ENCODE results near the gene TMEM252.

The TMEM252 gene, protein sequence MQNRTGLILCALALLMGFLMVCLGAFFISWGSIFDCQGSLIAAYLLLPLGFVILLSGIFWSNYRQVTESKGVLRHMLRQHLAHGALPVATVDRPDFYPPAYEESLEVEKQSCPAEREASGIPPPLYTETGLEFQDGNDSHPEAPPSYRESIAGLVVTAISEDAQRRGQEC

DNA sequence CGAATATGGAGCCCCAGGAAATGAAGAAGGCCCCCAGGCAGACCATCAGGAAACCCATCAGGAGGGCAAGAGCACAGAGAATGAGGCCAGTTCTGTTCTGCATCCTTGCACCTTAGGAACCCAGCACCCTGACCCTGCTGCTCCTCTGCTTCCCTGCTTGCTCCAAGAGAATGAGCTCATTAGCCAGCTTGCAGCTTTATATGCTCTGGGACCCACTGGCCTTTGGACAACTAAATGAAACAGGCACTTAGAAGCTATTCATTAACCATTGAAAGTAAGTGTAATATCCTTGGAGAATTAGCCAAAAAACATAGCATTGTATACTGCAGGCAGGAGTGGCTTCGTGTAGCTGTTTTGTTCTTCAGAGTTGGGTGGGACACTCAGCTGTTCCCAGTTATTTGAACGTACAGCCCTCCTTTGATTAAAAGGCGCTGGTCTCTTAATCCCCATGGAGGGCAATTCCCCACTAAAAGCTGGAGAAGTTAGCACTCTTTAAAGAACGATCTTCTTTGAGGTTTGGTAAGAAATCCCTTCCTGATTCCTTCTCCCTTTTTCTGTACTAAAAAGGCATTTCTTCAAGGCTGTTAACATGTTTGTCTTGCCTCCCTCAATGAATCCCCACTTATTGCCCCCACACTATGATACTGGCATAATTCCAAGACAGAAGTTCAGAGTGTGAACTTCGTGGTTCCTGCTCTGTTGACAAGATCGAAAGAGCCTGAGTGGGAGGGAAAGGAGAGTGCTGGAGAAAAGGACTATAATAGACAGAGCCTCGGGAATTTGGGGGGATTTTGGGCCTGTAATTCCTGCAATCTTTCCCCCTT, at the start of gene TMEM252:
TSS of gene TMEM252 (minus strand) at position 172 of the 824 bp plus-strand sequence. CDS start at position 103, 69 bp downstream.
- peak; percentile 6 for DNase-seq

DNA sequence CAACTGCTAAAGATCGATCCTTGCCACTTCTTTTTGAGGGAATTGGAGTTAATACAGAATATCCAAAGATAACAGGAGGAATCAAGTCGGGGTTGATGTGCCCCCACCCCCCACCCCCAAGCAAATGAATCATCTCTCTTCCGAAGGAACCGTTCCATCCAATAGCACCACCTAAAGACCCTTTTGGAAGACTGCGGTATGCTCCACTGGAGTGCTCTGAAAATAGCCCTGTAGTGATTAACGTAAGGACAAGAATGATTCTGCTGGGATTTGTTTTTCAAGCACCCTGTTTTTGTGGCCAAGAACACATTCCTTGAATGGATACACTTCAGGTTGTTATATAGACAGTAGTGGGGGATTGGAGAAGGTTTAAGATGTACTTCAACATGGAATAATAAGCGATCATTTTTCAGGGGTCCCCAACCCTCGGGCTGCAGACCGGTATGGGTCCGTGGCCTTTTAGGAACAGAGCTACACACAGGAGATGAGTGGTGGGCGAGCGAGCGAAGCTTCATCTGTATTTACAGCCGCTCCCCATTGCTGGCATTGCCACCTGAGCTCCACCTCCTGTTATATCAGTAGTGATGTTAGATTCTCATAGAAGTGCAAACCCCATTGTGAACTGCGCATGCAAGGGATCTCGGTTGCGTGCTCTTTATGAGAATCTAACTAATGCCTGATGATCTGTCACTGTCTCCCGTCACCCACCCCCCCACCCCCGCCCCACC, 44.5 kb upstream of the TMEM252 start:
- peak; percentile 27 for DNase-seq

DNA sequence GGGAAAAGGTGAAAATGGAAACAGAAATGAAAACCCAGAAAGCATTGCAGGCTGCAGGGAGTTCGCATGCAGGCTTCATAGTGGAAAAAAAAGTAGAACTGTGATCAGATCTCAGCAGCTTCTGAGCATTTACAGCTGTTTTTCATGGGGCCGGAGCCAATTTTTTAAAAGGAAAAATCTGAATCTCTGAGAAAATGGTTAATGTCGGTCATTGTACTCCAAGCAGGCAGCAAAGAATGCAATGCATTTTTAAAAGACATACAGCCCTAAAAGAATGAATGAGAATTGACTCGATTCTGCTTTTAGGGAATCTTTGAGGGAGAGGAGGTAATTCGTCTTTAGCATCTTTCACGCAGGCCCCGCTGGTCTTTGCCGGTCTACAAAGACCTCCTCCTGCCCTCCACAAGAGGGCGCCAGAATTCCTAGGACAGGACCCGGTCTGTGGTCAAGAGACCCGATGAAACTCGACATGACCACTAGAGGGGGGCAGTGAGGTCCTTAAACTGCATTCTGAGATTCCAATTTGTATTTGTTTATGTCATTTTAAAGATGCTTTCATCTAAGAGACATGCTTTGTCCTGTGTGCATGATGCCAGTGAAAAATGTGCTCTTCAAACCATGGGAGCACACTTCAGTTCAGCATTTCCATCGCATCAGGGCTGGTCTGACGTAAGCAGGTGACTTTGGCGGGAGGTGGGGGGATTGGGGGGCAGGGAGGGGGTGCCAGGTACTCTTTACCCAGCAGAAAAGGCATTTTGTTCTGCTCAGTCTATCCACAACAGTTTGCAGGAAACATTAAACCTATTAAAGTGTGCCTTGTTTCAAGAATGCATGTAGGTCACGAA, 43.7 kb upstream of the TMEM252 start:
- peak; percentile 97 for DNase-seq

DNA sequence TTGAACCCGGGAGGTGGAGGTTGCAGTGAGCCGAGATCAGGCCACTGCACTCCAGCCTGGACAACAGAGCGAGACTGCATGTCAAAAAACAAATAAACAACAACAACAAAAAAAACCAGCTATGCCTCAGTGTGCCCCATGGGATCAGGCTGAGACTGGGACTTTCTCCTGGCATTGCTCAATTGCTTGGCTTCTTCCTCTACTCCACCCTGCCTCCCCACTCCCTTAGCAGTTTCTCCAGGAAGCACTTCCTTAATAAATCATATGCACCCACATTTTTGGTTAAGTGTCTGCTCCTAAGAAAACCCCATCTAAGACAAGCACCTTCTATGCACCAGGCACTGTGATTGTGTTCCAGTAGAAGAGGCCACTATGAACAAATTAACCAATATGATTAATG, 41.0 kb upstream of the TMEM252 start:
- DNase-seq, result no peak

DNA sequence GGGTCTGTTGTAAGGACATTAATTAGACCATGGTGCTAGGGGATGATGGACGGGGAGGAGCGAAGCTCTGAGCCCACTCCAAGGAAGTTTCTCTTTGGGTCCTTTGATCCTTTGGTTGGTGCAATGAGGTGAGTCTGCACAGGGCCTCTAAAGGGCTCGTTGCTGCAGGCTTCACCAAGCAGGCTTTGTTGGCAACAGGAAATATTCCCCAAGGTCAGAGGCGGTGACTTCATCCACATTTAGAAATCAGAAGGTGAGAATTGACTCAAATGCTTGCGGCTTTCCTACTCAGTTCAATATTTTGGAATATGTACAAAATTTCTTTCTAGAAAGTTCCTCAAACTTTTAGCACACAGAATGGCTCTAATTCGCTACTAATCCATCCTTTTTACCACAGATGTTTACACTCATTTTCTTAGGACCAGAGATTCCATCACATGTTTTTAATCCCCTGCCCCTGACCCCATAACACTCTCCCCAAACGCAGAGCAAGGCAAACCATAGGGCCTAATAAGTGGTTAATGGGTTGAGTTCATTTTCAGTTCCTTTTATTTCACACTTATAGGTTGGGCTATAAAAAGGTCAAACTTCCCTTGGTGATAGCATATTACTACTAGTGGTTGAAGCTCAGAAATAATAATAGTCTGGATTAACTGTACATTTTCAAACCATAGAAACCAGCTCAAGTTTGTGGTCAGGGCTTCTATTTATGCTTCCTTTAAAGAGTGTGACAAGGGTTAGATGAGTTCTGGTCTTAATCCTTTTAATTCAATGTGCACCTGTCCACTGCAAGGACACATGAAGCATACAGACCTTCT, 37.3 kb upstream of the TMEM252 start:
- DNase-seq, result no peak

DNA sequence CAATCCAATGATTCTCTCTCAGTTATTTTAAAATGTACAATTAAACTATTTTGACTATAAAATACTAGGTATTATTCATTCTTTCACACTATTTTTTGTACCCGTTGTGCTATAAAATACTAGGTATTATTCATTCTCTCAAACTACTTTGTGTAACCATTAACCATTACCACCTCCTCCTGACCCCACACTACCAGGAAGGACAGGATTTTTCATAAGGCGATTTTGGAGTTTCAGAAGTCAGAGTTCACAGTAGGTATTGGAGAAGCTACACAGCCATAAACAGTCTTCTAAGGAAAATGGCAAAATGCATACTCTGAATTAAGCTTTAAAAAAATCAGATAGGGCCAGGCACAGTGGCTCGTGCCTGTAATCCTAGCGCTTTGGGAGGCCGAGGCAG, 35.1 kb upstream of the TMEM252 start:
- DNase-seq, result no peak

DNA sequence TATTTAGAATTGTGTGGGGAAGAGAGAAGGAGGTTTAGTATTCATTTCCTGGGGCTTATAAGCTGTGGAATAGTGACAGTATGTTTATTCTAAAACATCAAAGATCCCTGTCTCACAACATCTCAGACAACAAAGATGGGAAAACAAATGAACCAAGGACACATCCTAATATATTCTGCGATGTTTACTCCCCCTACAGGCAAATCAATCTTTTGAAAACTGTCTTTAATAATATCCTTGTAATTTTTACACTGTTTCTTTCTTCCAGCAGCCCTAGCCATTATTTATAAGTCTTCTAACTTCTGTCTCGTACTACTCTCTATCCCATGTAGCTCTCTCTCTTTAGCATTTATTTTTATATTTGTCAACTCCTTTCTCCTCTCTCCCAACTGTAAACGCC, 33.5 kb upstream of the TMEM252 start:
- DNase-seq, result peak; percentile 27

DNA sequence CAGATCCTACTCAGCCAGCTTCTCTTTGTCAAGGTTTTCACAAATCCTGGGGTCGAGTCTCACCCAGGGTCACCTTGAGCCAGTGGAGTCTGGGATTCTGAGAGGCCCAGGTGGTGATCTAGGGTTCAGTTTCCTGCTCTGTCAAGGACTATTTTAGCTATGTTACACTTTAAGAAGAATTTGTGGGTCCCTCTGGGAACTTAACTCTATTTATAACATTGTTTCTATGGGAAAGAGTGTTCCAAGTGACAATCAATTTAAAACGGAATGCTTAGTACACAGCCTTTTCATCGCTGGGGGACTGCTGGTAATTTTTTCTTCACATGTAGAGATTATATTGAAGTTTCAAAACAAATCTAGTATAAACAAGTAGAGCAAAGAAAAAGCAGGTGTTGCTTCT, 26.9 kb upstream of the TMEM252 start:
- DNase-seq, result no peak

DNA sequence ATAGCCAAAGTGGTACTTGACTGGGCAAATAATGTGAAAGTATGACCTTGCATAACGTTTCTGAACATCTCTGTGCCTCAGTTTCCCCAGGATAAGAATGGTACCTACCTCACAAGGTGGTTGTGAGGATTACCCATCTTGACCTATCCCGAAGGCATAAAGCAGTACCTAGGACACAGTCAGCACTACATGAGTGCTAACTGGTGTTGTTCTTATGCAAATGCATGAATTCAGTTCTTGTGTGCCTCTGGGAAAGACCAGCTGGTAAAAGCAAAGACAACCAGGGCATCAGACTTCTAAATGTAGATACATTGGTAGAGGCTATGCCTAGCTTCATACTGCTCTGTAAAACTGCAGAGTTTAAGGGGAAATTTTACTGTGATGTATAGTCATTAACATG, 21.8 kb upstream of the TMEM252 start:
- no peak for DNase-seq

DNA sequence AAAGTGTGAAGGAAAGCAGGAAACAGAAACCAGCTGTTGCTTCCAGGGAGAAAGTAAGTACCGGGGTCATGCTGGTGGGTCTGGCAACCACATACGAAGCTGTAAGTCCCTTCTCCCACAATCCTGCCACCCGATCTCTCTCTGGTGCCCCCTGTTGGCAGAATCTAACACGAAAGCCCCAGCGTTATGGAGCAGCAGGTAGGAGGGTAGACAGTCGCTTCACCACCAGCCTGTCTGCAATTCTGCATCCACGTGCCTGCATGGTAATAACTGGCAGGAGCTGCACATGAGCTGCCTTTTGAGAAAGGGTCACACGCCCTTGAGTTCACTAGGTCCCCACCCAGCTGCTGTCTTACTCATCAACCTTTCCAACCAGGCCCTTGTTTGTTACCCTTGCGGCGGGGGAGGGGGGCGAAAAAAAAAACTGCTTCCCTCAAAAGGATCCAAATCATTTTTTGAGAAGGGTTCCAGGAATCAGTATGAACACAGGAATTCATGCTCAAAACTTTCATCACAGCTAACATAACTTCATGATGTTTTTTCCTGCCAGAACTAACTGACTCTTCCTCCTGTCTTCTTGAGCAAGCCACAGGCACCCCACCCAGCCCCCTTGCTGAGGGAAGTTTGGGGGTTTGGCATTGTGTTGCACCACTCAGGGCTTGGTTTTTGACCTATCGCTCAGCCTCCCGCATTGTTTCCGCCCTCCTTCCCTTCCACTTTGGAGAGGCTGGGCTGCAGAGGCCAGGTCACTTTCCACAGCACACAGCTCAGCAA, 19.6 kb upstream of the TMEM252 start:
- DNase-seq, result peak; percentile 86

DNA sequence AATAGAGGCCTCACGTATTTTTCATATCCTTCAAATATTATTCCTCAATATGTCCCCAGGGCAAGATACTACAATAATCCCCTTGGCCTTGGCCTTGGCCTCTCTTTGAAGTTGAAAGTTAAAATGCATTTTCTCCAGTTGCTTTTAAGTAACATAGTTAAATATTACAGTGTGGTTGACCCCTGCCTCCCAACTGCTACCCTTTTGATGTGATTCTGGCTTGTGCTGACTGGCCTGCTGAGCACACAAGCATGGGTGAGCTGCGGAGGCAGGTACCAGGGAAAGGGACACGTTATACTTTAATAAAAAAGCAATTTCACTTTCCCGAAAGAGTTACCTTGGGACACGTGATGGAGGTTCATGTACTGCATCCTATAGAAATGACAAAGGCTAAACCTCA, 17.9 kb upstream of the TMEM252 start:
- no peak for DNase-seq

DNA sequence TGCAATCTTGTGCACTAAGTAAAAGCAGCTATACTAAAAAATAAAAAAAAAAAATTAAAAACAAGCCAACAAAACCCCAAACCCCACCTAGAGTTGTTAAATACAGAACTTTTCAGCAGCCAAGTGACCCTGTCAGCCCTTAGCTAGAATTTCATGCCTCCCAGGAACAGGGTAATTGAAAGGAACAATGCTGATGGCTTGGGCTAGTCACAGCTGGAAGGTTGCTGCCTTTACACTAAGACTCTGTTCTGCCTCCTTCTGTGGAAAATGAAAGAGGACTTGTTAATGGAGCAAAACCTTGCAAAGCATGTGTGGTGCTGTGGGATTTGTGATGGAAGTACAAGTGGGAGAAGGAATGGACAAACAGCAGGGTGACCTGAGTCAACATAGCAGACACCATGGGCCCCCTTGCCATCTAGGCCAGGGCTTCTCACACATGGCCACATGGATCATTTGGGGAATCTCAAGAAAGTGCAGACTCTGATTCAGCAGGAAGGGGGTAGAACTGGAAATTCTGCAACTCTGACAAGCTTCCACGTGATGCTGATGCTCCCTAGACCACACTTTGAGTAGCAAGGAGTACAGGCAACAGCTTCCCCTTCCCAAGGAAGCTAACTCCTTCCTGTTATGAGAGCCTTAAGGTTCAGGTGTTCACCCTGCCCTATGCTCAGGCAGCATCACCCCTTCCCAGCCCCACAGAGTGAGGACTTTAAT, 14.9 kb upstream of the TMEM252 start:
- DNase-seq, result no peak

DNA sequence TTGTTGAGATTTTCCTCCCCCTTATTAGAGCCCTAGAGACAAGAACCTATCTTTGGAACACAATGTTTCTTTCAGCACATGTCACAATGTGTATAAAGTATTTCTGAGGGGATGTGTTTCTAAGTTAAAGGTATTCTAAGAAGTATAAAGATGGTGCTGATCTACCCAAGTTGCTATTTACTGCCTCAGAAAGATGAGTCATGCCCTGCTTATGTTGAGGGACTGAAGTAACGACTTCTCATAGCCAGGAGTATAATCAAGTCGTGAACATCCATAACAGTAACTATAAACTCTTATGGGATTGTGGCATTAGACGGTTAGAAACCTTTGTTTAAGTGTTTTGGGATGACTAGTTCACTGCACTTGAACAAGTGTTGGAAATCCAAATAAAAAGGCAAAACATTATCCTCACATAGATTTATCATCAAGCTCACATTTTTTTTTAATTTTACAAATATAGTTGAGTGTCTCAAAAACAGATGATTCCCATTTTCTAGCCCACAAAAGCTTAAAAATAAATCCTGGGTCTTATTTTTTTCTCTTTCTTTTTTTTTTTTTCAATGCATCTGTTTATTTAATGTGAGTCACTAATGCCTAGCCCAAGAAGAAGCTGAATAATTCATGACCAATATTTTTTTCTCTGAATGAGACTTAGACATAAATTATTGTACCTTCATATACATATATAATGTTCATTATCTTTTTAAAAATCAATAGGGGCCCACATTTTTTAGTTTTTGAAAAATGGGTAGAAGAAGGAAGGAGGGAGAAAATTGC, 12.2 kb upstream of the TMEM252 start:
- DNase-seq, result no peak

DNA sequence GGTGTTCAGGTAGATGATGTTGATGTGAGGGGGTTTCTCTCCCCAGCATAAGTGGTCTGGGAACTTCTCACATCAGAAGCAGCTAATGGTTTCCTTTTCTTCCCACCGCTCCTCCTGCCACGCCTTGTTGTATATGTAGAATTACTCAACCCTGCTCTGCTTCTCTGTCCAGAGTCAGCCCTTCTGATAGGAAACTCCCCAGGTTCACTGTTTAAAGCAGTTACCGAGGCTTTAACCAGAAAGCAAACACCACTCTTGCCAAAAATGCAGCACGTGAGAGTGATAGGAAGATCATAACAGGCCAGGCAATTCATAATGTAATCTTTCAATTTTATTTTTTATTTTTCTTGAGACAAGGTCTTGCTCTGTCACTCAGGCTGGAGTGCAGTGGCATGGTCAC, 10.5 kb upstream of the TMEM252 start:
- no peak for DNase-seq

DNA sequence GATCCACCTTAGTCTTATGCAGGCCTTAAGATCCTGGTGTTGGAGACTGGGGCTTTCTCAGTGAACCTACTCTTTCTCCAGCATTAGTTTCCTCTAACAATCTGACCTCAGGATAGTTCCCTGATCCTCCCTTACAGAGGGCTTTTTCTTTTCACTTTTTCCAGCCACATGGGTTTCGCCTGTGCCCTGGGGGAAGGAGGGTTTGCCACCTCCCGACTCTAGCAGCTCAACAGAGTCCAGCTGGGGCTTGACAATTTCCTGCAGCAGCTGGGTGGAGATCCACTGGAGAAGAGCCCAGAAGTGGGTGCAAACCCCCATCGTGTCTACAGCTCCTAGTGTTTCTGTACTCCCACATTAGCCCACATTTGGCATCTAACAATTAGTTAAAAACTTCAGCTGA, 7.6 kb upstream of the TMEM252 start:
- DNase-seq, result no peak

DNA sequence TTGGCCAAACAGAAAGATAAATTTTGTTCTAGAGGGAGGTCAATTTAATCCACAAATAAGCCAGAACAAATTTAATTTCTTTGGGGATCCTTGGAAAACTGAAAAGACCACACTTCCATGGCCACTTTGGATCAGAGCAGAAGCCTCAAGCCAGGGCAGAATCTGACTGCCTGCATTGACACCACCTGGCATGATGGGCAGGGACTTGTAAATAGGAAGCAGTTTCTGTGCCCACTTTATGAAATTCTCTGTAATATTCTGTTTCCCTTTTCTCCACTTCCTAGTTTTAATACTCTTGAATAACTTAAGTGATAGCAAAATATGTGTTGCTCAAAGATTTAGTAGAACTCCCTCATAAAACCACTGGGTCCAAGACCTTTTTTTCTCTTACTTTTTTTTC, 6.7 kb upstream of the TMEM252 start:
- DNase-seq, result peak; percentile 35

DNA sequence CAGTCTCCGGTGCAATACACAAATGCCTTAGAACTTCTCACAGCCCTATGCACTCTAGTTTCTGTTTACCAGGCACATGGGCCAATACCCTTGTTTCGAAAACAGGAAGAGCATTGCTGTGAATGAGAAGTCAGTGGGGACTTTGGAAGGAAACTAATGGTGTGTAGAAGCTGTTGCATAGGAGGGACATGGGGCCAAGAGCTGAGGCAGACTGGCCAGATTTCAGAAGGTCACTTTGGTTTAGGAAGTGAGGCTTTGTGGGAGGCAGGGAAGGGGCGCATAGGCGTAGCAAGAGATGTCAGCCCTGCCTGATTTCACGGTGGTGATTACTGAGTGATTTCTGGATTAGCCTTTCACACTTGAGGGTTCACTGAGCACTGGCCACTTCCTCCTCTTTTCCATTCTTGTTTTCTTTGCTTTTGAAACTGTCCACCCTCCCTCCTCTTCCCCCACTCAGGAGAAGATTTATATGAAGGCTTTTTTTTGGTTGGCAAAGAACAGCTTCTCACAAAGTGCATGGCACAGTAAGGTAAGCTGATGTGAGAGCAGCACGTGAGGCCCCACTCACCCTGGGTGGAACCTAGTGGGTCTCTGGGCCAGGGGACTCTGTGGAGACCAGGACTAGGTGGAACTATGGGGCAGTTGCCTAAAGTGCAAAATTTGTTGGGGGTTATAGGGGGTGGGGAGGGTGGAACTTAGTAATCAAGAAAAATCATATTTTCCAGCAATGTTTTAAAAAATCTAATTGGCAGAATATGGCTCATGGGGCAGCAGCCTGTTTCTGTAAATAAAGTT, 6.1 kb upstream of the TMEM252 start:
- DNase-seq, result peak; percentile 69

DNA sequence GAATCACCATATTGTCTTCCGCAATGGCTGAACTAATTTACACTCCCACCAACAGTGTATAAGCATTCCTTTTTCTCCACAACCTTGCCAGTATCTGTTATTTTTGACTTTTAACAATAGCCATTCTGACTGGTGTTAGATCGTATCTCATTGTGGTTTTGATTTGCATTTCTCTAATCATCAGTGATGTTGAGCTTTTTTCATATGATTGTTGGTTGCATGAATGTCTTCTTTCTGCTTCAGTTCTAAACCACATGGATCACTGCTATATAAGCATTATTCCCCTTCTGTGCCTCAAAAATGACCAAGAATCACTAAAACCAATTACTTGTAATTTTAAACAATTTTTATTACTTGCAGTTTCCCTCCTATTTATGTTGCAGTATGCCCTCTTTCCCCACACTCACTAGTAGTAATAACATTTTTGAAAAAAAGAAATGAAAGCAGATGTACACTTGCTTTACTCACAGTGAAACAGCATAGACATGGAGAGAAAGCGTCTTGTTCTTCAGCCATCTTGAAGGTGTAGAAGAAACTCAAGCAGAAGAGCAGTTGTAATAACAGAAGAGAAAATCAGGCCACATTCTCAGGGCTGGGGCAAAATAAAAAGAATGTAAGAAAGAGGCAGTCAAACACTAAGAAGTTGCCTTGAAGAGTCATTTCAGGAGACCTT, 4.5 kb upstream of the TMEM252 start:
- no peak for DNase-seq

Data from hematopoietic multipotent progenitor cell treated with erythropoietin and hydrocortisone succinate and interleukin-3 and kit ligand, for 4 days (in vitro differentiated cells).